HG03066 (cell line): ENCODE measurements around the gene SLC16A7.

ENCODE experiments used
- ATAC-seq: cut with Tn5 transposase; IDR thresholded peaks from one replicate; pipeline ENCODE4 v1.9.1; 2021; ENCODE audit warnings: low read depth; ENCODE audit not compliant: unreplicated experiment

The SLC16A7 gene

DNA sequence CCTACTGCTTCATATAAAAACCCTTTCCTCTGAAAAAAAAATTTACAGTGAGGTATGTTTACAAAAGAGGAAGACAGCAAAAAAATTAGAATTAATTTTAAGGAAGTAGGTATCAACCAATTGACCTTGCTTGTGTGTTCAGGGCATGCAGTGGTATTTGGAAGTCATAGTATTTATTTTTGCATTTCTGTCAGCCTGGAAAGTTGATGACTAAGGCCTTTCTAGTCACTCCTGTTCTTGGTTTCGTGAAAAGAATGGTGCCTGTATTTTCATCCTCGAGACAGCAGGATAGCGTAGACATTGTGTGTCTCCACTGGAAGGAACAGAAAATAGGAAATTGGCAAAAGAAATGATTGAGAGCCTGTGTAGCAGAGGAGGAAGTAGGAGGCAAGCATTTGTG, 24.5 kb downstream of the SLC16A7 start:
- ATAC-seq = no peak

DNA sequence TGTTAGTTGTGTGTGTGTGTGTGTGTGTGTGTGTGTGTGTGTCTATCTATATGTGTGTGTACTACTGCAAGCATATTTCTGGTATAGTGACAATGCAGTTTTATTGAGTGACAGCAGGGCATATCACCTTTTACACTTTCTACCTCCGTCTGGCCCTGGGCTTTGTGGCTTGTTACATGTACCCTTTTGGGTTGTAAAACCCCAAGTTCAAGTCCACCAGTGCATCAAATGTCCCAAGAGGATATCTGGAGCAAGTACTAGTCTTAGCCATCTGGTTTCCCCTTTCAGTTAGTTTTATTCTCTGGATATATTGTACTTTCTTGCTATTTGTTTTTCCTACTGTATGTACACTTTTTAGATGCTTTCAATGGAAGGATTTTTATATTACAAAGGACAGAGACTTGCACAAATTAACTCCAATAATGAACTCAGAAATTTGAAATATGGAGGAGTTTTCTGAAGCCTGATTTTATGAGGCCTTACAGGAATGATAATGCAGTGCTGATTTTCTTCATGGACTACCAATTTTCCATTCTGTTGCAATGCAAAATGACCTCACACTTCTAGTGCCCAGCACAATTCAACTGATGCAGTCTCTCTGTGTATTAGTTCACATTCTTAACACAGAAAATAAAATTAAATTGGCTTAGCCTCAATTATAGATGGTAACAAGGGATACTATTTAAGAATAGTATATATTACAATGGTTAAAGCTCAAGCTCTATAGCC, 29.1 kb downstream of the SLC16A7 start:
- ATAC-seq = no peak

DNA sequence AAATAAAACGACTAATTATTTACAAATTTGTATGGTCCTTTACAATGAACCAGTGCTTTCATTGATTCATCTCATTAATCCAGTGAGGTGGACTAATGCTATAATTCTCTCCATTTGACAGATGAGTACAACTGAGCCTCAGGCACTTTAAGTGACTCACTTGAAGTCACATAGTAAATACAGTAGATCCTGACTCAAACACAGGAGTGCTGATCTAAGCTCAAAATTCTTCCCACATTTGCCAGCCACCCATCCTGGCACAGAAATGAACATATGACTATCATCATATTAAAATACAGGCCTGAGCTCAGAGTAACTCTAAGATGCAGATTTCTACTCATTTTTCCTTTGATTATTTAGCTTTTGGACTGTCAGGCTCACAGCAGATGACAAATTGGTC, 30.6 kb downstream of the SLC16A7 start:
- ATAC-seq = no peak

DNA sequence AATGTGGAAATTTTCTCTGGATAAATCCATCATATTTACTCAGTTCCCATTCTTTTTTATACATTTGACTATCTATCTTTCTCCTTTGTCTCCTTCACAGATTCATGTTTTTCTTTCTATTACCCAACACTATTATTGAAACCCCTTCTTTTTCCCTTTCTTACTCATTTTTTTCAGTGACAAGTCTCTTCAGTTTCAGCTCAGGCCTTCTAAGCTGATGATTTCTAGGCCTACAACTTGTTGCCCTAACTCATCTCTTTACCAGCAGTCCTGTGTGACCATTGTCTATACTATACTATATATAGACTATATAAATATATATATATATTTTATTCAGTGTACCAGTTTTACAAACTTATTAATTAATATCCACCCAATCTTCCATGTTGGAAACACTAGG, 31.8 kb downstream of the SLC16A7 start:
- no peak for ATAC-seq

DNA sequence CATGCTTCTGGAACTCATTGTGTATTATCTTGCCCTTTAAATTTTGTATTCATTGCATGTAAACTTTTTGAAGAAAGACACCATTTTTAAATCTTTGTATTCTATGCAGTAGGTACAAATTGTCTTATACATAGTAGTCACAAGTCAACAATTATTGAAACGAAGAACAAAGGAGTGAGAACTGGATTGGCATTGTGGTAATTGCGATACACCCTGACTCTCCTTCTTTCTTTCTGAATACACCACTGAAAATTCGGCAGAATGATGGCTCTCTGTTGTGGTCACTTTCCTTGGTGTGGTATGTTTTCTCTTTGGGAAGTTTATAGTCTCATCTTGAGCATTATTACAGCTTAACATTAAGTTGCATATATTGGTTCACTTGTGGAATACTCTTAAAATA, 34.1 kb downstream of the SLC16A7 start:
- no peak for ATAC-seq

DNA sequence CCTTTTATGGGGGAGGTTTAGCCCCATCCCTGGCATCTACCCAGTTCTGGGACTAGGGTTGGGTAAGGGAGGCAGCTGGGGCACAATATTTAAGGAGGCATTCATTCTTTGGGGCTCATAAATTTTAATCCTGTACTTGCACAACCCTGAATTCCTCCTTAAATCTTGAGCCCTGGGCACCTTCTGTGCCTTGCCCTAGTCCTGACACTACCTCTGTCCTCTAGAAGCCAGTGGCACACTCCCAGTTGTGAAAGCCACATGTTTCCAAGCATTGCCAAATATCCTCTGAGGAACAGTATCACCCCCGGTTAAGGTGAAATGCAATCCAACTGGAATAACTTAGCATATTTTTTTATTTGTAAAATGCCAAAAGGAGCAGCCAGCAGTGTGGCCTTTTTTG, 36.6 kb downstream of the SLC16A7 start:
- no peak for ATAC-seq

DNA sequence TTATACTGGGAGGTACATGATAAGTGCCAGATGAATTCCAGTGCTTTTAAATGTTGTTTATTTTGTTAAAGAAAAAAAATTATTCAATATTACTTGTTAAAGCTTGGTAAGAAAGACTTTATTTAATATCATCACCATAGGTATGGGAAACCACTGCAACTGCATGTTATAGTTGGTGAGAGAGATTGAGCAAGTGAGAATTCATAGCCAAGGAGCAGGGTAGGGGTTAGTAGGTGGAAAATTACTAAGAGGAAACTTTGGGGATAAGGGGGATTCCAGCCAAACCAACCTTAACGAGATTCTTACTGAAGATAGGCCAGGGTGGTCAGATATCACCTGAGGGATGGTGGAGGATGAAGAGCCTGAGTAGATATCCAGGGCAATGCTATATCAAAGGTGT, 38.4 kb downstream of the SLC16A7 start:
- ATAC-seq = no peak

DNA sequence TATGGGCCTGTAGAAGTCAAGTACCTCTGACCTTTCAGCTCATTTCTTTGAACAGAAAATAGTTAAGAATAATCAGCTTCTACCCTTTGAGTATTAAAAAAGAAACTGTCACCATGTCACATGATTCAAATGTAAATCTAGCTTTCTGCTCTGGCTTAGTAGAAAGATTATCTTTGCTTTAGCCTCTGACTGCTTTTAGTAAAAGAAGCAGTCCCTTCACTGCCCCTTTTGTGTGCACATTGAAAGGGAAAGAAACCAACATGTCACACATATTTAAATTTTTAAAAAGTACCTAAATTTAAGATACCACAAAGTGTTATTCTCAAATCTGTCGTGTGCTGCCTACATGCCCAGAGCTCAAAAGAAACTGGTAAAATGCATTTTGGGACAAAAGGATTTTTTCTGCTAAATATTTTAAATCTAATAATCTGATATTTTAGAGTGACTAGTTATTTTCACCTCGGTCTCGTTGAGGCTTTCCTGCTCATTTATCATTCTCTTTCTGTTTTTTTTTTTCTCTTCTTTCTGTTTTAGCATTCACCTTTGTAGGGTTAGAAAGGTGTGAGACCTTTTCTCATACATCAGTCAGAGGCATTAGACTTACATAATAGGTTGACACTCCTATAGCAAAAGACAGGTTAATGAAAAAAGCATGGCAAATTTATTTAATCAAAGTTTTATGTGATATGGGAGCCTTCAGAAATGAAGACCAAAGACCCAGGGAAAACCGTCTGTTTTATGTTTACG, 41.3 kb downstream of the SLC16A7 start:
- ATAC-seq = no peak

DNA sequence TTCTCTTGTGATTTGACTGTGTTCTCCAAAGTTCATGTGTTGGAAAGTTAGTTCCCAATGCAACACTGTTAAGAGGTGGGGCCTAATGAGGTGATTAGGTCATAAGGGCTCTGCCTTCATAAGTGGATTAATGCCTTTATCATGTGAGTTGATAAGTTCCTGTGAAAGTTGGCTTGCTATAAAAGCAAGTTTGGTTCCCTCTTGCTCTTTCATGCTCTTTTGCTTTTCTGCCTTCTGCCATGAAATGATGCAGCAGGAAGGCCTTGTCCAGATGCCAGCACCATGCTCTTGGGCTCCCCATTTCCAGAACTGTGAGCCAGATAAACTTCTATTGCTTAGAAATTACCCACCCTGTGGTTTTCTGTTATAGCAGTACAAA, 41.9 kb downstream of the SLC16A7 start:
- ATAC-seq = no peak

DNA sequence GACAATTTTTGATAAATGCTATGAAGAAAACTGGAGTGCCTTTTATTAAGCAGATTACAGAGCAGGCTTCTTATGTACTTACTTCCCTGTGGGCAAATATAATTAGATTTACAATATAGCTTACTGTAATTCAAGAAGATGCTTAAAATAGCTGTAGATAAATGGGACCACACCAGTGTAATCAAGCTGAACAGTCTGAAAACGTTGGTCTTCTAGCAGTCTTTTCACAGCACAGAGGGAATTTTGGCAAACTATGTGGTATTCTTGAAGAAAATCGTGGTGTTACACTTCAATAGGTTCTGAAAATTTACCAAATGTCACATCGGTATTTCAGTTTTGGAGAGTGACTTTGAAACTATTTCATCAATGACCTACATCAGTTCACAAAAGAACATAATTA, 47.7 kb downstream of the SLC16A7 start:
- no peak for ATAC-seq

DNA sequence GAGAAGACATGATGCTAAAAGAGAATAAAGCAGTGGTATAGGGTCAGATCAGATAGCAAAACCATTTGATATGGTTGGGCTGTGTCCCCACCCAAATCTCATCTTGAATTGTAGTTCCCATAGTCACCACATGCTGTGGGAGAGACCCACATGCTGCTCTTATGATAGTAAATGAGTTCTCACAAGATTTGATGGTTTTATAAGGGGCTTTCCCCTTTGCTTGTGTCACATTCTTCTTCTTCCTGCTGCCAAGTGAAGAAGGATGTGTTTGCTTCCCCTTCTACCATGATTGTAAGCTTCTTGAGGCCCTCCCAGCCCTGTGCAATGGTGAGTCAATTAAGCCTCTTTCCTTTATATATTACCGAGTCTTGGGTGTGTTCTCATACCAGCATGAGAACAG, 49.4 kb downstream of the SLC16A7 start:
- no peak for ATAC-seq

DNA sequence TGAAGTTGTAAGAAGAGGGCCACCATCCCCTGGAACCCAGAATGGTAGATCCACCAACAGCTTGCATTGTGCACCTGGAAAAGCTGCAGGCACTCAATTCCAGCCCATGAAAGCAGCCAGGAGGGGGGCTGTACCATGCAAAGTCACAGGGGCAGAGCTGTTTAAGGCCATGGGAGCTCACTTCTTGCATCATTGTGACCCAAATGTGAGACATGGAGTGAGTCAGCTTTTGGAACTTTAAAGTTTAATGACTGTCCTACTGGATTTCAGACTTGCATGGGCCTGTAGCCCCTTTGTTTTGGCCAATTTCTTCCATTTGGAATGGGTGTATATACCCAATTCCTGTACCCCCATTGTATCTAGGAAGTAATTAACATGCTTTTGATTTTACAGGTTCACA, 50.8 kb downstream of the SLC16A7 start:
- ATAC-seq = no peak

DNA sequence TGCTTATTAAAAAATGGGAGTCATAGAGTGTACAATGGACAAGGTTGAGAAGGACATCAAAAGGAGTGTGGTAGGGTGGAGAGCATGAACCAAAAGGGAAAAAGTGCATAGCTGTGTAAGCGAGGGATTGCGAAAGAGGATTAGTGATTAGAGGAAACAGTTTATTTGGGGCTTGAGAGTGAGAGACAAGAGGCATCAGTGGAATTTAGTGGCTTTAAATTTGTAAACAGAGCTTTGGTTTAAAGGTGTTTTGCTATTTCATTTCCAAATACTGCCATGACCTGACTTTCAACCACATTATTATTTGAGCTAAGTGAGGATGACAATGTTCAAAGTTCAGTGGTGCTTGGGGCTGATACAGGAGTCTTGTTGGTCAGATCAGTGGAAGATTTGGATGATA, 53.4 kb downstream of the SLC16A7 start:
- ATAC-seq = no peak

DNA sequence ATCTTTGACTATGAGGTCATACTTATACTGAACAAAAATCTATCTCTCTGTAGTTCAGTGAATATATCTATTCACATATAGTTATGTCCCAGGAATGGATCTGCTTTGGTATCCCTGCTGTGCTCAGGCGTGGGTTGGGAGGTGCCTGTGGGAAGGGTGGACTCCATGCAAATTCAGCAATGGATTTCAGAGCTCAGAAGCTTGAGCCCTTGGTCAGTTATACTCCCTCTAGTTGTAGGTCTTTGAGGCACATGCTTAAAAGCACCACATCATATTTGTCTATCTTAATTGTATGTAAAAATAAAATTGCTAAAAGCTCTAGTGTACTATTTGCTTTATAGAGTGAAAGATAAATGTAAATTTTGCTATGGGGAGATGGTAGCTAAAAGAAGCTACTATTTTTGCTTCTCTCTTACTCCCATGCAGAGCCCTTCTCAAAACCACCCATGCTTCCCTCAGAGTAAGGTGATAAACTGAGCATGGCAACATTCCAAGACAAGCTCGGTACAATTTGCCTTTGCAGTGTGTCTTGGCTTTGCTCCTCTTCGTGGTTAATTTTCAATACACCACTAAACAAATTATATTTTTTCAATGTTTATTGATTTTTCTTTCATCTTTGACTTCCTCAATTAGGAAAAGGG, 54.9 kb downstream of the SLC16A7 start:
- ATAC-seq = no peak

DNA sequence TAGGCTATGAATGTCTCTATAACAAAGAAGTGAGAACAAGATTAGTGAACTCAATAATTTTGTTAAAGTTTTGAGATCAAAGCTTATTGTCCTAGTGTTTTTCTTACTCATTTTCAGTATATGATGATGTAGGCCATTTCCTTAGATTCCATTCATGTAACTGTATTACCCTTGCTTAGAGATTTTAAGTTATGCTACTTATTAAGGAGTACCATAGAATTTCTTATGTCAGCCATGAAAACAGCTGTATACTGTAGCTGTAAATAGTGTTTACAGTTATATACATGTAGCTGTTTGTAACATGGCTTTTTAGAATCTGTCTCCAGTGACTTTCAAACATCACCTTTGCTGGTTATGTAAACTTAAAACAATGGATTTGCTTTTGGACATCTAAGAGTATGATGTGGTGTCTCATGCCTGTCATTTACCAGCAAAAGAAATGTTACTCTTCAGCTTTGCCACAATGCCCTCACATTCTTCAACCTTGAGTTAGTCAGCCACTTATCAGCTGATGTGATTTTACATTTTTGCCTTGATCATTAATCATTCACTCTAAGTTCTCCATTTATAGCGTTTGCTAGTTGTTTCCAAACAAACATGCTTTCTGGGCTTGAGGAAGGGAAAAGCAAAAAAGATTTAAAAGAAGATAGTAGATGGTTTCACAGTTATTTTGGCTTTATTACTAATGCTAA, 55.5 kb downstream of the SLC16A7 start:
- no peak for ATAC-seq

DNA sequence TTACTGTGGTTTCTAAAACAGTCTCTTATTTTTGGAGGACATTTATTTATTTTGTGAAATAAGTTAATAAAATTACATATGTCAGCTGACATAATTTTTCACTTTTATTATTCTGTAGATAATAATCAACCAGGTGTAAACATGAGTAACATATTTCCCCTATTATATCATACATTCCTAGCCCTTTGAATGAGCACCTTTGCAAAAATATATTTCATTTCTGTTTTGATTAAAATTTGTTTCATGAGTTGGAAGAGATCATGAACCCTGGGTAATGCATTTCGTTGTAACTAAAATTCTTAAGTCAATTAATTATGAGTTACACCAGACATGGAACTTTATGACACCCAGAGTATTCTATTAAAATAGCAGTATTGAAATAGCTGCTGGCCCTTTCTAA, 56.3 kb downstream of the SLC16A7 start:
- ATAC-seq = no peak

DNA sequence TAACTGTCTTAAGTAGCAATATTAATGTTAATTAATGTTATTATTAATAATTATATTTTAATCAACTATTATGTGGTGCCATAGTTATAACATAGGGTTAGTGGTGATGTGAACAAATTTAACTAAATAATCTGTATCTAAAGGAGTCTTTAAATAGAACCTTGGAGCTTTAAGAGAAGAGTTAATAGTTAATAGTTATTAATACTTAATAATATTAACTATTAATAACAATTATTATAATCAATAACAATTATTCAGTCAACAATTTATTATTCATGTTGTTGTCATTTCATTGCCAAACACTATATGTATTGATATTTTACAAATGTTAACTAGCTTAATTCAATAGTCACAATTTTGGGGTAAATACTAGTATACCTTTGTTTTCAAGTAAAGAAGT, 58.2 kb downstream of the SLC16A7 start:
- no peak for ATAC-seq

DNA sequence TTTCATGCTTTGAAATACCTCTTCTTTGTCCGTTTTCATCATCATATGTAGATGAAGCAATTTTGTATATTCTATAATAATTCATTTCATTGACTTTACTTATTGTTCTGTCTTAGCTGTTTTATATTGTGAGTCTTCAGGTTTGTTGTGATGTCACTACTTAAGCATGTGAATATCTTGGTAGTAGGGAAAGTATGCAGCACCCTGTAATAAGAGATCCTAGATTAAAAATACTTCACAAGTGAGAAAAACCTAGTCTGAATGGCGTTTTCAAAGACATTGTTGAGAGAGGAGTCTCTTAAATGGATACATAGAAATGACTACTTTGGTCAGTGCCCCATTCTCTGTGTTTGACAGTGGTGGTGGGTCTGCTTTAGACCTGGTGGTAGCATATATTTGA, 61.4 kb downstream of the SLC16A7 start:
- no peak for ATAC-seq

DNA sequence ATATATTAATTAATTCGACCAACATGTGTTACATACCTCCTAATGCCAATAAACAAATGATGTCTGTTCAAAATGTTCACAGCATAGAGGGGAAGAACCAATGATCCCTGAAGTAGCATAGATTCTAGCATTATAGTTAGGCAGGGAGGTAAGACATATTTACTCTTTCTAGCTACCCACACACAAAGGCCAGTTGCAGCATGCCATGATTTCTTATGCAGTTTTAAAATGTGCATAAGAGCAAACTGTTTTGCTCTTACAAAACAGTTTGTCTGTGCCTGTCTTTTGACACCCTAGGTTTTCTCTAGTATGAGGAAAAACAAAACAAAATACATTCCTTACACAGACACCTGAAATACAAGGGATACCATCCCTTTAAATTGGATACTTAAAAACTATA, 61.9 kb downstream of the SLC16A7 start:
- no peak for ATAC-seq

DNA sequence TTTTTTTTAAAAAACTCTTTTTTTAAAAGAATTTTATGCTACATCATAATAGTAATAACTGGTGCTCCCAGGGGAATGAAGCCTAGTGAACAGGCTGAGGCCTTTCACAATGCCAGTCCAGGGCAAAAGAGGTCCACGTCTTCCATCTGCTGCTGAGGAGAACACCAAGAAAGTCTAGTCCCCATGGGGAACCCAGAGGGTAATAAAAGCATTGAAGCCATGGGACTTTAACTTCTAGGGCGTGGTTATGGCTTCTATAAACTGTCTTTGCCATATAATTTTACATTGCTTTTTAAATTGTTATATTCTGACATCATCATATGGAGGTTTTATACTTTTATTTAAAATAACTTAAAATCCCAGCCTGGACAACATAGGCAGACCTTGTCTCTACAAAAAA, 64.3 kb downstream of the SLC16A7 start:
- ATAC-seq = no peak

DNA sequence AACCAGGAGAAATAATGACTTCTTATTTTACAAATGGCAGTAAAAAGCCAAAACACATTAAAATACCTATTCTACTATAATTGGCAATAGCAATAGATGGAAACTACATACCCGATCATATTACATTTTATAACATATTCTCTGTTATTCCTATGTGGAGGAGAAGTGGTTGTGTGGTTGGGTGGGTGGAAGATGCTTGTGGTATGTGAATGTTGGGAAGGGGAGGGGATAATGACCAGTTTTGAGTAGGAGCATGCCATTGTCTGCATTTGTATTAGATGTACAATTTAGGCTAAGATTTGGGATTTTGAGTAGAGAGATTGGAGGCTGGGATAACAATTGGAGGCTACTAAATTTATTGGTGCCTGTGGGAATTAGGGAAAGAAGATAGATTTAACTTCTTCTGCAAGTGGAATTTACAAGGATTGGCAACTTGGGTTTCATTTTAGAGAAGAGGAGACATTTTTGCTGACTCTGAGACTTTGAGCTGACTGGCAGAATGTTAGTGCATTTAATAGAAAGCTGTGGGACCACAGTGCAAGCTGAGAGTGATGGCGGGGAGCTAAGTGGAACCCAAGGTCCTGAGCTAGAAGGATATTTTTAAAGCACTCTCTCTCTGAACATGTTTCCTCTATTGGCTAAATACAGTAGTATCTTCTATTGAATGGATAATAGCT, 65.2 kb downstream of the SLC16A7 start:
- ATAC-seq = no peak
